Tibial nerve (tissue), 4 donors: ENCODE data around the gene AMD1. TPM values are rescaled to one million over a fixed set of nuclear protein-coding genes. Genes with fewer than 3 reads are reported as not detected.

ENCODE experiments used
- DNase-seq, 2 donors: peaks; one replicate each; pipeline ENCODE4 v3.0.0-alpha.2; 2019; ENCODE audit warnings: low spot score in 2 of 2
- H3K27ac ChIP-seq, 4 donors: fragments of 200-600 bp; sonication (generic) in 3 of 4; one replicate each; pipeline ENCODE4 v1.5.1; 2017 to 2019; ENCODE audit warnings: mild to moderate bottlenecking in 1 of 4
- H3K27me3 ChIP-seq, 2 donors: fragments of 200-600 bp; sonication (generic) in 1 of 2; one replicate each; pipeline versions ENCODE4 v1.5.1 to v1.6.0; 2017 to 2019
- H3K36me3 ChIP-seq, 3 donors: fragments of 200-600 bp; sonication (generic); one replicate each; pipeline ENCODE4 v1.5.1; 2018 to 2019
- H3K4me1 ChIP-seq, 4 donors: fragments of 200-600 bp; sonication (generic) in 3 of 4; one replicate each; pipeline ENCODE4 v1.5.1; 2017 to 2019
- H3K4me3 ChIP-seq, 4 donors: fragments of 200-600 bp; sonication (generic) in 3 of 4; one replicate each; pipeline ENCODE4 v1.5.1; 2017 to 2019; ENCODE audit warnings: mild to moderate bottlenecking in 1 of 4, moderate library complexity in 1 of 4
- H3K9me3 ChIP-seq, 4 donors: fragments of 200-600 bp; sonication (generic) in 3 of 4; one replicate each; pipeline ENCODE4 v1.5.1; 2017 to 2019
- EP300 ChIP-seq, 2 donors: sonication (generic); formaldehyde crosslinking; IDR thresholded peaks; one replicate each; pipeline ENCODE4 v1.6.1; 2017; ENCODE audit warnings: antibody characterized with exemption in 2 of 2, mild to moderate bottlenecking in 1 of 2
- POLR2A ChIP-seq, 2 donors: fragments of 450-650 bp; IDR thresholded peaks; one replicate each; pipeline ENCODE4 v1.6.1; 2017; ENCODE audit warnings: antibody characterized with exemption in 2 of 2, mild to moderate bottlenecking in 2 of 2, moderate library complexity in 2 of 2
- WGBS, 2 donors: methylation state at CpG; one replicate each; pipeline ENCODE4 v1.1.5; 2018; 5-methylcytosine and 5-hydroxymethylcytosine counted together
- total RNA-seq, 4 donors: library from RNA; depleted of rRNA; stranded (reverse); fragments of >200 nt; gene quantifications; one replicate each; pipeline ENCODE4 v1.1.0, GENCODE V29; 2016
- TF ChIP-seq, protein P1 (sequence below), 5 experiments: fragments of 200-600 bp in 3 of 5; fragments of 450-650 bp in 2 of 5; sonication (generic) in 3 of 5; IDR thresholded peaks; one replicate each; pipeline ENCODE4 v1.5.1; 2016 to 2019; ENCODE audit warnings: antibody characterized with exemption in 5 of 5, mild to moderate bottlenecking in 3 of 5, moderate library complexity in 2 of 5

The AMD1 gene
- total RNA-seq, 4 donors from 2014 or later = 61.8 to 95.0 (median 81.8) TPM

DNA sequence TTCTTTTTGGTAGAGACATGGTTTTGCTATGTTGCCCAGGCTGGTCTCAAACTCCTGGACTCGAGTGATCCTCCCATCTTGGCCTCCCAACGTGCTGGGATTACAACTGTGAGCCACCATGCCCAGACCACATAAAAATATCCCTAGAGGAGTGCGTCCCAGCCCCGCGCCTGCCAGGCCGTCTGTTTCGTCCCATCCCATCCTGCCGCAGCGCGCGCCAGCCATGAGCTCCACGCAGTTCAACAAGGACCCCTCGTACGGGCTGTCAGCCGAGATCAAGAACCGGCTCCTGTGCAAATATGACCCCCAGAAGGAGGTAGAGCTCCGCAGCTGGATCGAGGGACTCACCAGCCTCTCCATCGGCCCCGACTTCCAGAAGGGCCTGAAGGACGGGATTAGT is 16.6 kb upstream of the AMD1 start:
- Histone ChIP-seq H3K27me3 (no peaks in the 10 kb centered on the region), H3K4me3 (no peak overlapping the region), H3K27ac (no peak overlapping the region), H3K4me1 (no peaks in the 10 kb centered on the region), H3K36me3 (peaks cover 0 to 12% (median 0%) of the 10 kb centered on the region in 3 donors), H3K9me3 (no peaks in the 10 kb centered on the region)
- DNase-seq = no peak
- TF ChIP-seq POLR2A (IDR thresholded peaks at IDR 0.05) (no peak), EP300 (IDR thresholded peaks at IDR 0.05) (no peak)
- TF ChIP-seq, protein P1, sequence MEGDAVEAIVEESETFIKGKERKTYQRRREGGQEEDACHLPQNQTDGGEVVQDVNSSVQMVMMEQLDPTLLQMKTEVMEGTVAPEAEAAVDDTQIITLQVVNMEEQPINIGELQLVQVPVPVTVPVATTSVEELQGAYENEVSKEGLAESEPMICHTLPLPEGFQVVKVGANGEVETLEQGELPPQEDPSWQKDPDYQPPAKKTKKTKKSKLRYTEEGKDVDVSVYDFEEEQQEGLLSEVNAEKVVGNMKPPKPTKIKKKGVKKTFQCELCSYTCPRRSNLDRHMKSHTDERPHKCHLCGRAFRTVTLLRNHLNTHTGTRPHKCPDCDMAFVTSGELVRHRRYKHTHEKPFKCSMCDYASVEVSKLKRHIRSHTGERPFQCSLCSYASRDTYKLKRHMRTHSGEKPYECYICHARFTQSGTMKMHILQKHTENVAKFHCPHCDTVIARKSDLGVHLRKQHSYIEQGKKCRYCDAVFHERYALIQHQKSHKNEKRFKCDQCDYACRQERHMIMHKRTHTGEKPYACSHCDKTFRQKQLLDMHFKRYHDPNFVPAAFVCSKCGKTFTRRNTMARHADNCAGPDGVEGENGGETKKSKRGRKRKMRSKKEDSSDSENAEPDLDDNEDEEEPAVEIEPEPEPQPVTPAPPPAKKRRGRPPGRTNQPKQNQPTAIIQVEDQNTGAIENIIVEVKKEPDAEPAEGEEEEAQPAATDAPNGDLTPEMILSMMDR (IDR thresholded peaks at IDR 0.05) = no peak
- WGBS, 2 donors = 93 to 94% methylated on average over 16 to 21 of the region's 21 CpGs

- DNase-seq = no peak
- TF ChIP-seq EP300 (IDR thresholded peaks at IDR 0.05) = no peak
- TF ChIP-seq POLR2A (IDR thresholded peaks at IDR 0.05) = no peak
- TF ChIP-seq, protein P1 (IDR thresholded peaks at IDR 0.05) = no peak
Measured at GRCh38 chr6:110858562-110859214, 15.9 kb upstream of the AMD1 start.

GRCh38 chr6:110859335-110859792 is 15.2 kb upstream of the AMD1 start:
- 78 to 82% methylated on average over 12 of the region's 12 CpGs for WGBS, 2 donors
- Histone ChIP-seq H3K27me3 (no peaks in the 10 kb centered on the region), H3K4me1 (no peaks in the 10 kb centered on the region), H3K36me3 (peaks cover 0 to 12% (median 0%) of the 10 kb centered on the region in 3 donors), H3K4me3 (peak overlapping the region in 1 of 4 donors; percentile 6), H3K9me3 (no peaks in the 10 kb centered on the region), H3K27ac (no peak overlapping the region)
- no peak for DNase-seq
- TF ChIP-seq, protein P1 (IDR thresholded peaks at IDR 0.05) = no peak
- no peak for TF ChIP-seq POLR2A (IDR thresholded peaks at IDR 0.05)
- no peak for TF ChIP-seq EP300 (IDR thresholded peaks at IDR 0.05)

More at GRCh38 chr6:110858562-110859214, 15.9 kb upstream of the AMD1 start:
- H3K4me1 ChIP-seq = no peaks in the 10 kb centered on the region
- WGBS, 2 donors = 89 to 92% methylated on average over 20 to 24 of the region's 31 CpGs
- no peaks in the 10 kb centered on the region for H3K27me3 ChIP-seq
- H3K4me3 ChIP-seq = no peak overlapping the region
- H3K36me3 ChIP-seq = peaks cover 0 to 12% (median 0%) of the 10 kb centered on the region in 3 donors
- no peaks in the 10 kb centered on the region for H3K9me3 ChIP-seq
- no peak overlapping the region for H3K27ac ChIP-seq

DNA sequence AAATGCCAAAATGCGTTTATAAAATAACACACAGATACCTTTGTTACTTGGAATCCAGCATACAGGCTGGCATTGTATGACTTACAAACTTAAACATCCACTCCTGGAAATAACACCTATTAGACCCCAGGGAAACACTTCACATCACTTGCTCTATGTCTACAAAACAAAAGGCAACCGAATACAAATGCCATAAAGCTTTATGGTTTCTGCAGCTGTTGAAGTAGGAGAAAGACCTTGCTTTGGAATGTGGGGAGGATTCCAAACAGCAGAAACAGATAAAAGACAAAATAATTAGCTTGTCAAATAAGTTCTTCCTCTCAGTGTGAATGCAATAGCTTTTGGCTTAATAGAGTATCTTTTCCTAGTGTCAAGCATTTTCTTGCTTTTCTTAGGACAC is 9.8 kb upstream of the AMD1 start:
- no peak for TF ChIP-seq EP300 (IDR thresholded peaks at IDR 0.05)
- 28 to 30% methylated on average over 2 of the region's 2 CpGs for WGBS, 2 donors

DNA sequence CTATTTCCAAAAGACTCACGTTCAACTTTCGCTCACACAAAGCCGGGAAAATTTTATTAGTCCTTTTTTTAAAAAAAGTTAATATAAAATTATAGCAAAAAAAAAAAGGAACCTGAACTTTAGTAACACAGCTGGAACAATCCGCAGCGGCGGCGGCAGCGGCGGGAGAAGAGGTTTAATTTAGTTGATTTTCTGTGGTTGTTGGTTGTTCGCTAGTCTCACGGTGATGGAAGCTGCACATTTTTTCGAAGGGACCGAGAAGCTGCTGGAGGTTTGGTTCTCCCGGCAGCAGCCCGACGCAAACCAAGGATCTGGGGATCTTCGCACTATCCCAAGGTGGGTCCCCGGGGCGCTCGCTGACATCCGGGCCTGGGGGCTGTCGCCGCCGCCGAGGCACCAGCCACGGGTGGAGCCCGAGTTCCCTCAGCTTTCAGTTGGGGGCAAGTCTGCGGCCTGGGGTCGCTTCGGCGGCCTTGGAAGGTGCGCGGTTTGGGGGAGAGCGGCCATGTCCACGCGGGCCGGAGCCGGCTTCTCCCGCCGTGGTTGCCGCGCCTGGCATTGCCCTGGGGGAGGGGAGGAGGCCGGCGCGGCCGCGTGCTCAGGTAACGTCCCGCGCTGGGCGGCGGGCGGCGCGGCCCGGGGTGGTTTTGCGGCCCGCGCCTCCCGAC is 429 bp downstream of the AMD1 start:
- TF ChIP-seq EP300 (IDR thresholded peaks at IDR 0.05) (no peak), POLR2A (IDR thresholded peaks at IDR 0.05) (no peak)
- TF ChIP-seq, protein P1 (IDR thresholded peaks at IDR 0.05) = no peak

More for the DNA sequence above, 9.8 kb upstream of the AMD1 start:
- no peaks in the 10 kb centered on the region for H3K9me3 ChIP-seq
- no peaks in the 10 kb centered on the region for H3K36me3 ChIP-seq
- H3K27ac ChIP-seq = no peak overlapping the region
- H3K27me3 ChIP-seq = no peaks in the 10 kb centered on the region
- H3K4me1 ChIP-seq = no peaks in the 10 kb centered on the region
- DNase-seq = no peak
- no peak overlapping the region for H3K4me3 ChIP-seq

More for the DNA sequence above, 429 bp downstream of the AMD1 start:
- peaks cover 0 to 42% (median 29%) of the 10 kb centered on the region in 4 donors for H3K4me1 ChIP-seq
- no peak for DNase-seq
- H3K27ac ChIP-seq = peak overlapping the region; percentile 78 to 97 (median 91)
- peak overlapping the region; percentile 68 to 85 (median 72) for H3K4me3 ChIP-seq
- no peaks in the 10 kb centered on the region for H3K9me3 ChIP-seq
- WGBS, 2 donors = 1% methylated on average over 17 to 28 of the region's 60 CpGs
- H3K36me3 ChIP-seq = no peaks in the 10 kb centered on the region
- no peaks in the 10 kb centered on the region for H3K27me3 ChIP-seq
